Fibroblast of skin of right biceps (primary cell): ENCODE data around the gene ABHD16A.

Experiments
- DNase-seq: peaks from one replicate; pipeline ENCODE4 v3.0.0-alpha.2; 2013

The ABHD16A gene

DNA sequence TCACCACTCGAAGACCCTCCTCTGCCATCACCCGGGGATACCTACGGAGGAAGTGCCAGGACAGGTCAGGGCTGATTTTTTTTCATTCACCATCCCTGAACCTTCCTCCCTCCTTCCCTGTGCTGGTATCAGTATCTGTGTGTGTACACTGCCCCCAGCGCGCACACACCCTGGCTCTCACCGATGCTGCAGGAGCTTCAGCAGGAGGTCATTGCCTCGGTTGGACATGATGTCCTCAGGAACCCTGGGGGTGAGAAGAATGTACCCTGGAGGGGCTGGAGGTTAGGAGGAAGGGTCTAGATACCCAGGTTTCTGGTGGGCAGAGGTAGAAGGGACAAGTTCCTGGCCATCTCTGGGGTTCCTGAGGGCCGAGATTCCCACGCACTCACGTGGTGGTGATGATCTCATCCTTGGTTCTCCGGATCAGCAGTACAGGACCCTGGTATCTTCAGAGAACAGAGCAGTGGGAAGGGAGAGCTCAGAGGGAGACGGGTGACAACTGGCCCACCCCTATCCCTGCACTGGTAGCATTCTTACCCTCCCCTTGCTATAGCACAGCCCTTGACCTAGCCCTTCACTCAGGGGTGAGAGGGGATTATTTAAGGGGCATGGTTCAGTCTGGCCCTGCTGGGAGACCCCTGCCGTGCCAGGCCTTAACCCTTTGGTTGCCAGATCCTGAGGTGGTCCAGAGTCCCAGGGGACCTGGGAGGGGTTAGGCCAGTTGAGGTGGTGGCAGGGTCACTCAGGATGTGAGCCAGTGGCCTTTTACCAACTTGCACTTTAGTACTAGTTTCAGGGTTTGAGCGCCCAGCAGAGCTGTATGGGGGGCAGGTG, 15.0 kb downstream of the ABHD16A start:
- no peak for DNase-seq

DNA sequence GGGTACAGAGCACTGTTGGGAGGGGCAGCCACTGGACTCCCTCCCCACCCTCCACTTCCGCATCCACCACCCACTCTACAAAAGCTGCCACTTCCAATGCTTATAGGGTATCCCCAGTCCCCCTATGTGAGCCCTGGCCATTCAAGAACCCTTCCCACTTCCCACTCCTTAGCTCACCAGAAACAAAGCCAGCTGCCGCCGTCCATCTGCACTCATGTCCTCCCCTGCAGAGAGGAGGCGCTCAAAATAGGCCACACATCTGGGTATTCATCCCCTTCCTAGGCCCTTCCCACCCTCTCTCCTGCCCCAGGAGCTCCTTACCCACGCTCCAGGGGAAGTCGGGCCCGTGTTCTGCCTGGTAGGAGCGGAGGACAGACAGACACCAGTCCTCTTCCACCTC, 15.8 kb downstream of the ABHD16A start:
- DNase-seq = no peak

DNA sequence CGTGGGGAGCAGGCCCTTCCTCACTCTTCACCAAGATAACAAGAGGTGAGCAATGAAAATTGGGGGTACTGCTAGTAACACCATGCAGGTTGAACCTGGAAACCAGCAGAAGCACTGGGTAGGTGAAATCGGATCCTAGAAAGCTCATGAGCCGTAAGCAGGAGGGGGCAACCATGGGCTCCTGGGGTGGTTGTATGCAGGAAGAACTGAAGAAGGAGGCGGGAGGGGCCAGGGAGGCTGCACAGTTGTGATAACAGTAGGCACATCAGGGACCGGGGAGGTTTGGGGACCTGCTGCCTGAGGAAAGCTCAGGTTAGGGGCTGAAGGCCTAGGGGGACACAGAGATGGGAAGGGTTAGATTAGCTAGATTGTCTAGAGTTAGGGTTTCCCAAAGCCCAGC, 16.6 kb downstream of the ABHD16A start:
- DNase-seq = no peak

DNA sequence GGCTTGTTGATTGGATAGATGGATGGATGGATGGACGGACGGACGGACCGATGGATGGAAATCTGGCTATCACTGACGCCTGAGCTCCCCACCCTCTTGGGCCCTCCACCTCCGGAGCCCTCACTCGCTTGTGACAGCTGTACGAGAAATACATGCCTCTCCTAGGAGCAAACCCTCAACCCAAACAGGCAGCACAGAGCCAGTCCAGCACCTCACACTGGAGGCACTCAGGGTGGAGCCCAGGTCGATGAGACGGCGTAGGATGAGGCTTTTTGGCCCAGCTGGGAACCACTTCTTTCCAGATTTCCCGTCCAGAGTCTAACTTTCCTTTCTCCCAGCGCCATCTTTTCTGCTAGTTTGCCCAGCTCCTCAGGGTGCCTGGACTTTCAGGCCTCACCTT, 19.5 kb downstream of the ABHD16A start:
- DNase-seq = no peak

DNA sequence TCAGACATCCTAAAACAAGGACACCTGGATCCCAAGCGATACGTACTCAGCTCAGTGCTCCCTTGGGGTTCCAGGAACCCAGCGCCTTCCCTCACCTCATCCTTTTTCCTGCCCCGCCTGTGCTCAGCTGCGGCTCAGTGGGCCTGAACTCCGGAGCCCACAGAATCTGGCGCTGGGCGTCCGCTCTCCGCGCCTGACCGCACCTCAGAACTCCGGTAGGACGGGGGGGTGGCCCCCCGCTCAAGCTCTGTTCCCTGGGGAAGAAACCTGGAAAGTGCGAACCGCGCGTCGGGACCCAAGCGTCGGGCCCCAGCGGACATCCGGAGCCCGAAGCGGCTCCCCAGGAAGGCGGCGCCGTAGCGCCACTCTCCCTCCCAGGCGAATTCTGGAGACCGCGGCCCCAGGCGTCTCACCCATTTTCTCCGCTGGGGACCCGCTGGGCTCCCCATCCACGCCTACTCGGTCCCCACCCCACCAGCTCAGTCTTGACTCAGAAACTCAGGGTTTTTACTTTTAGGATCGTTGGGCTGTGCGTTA, 21.9 kb downstream of the ABHD16A start:
- DNase-seq = peak; percentile 46

DNA sequence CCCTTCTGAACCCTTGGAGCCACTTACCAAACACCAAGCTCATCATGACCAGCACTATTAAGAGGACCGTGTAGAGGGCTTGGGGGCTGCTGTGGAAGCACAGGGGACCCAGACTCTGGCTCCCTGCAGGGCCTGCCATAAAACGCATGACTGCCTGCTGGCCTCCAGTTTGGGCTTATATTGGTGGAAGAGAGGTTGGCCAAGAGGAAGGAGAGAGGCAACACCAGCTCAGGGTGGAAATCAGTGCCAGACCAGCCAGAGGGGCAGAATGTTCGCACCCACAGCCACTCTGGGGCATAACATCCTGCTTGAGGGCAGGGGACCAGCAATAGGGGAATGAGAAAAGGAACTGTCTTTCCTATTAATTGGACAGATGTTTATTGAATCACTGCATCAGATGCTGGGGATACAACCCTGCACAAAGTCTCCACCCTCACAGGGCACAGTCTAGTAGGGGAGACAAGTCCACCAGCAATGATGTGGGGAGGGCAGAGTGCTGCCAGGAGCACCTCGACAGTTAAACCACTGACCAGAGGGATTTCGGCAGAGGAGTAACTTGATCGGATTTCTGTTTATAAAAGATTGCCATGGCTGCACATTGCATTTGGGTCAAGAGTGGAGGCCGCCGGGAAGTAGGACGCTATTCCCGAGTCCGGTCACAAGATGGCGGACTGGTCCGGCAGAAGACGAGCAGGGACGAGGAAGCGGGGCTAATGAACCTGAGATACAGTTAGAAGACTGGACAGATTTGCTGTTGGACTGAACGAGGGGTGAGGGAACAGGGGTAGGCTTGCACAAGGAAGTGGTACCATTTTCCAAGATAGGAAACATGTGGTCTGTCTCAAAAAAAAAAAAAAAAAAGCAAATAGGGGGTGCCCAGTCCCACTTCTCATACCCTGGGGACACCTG, 22.6 kb downstream of the ABHD16A start, which contains the start of gene LY6G5C:
LY6G5C (minus strand) TSS at position 842 of the 909 bp plus-strand sequence; CDS start at position 148, 694 bp downstream.
- peak; percentile 81 for DNase-seq

DNA sequence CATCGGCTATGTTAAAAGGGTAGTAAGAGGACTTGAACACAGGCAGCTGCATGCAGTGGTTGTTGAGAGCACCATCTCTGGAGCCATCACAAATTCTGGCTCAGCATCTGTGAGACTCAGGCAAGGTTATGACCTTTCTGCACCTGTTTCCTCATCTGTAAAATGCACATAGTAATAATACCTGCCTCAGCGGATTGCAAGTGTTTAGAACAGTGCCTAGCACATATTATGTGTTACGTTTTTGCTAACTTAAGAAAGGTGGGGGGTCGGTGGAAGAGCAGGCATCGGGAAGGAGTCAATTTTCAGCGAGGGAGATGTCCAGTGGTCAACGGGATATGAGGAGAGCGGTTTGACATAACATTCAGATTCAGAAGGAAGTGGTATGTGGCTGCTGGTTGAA, 25.2 kb downstream of the ABHD16A start:
- DNase-seq = no peak

DNA sequence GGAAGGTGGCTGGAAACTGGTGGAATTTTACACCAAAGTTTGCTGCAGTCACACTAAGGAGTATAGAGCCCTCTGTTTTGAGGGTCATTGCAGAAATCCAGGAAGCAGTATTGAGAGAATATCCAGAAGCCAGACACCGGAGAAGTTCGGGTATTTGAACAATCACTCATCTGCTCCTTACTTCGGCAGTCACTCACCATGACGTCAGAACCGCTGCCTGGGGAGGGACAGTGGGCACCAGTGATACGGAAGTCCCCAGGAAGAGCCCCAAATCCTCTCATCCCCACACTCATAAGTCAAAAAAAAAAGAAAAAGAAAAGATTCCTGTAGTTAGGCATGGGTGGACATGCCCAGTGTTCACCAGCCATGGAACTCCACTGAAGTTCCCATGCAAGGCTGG, 26.2 kb downstream of the ABHD16A start:
- DNase-seq = no peak

DNA sequence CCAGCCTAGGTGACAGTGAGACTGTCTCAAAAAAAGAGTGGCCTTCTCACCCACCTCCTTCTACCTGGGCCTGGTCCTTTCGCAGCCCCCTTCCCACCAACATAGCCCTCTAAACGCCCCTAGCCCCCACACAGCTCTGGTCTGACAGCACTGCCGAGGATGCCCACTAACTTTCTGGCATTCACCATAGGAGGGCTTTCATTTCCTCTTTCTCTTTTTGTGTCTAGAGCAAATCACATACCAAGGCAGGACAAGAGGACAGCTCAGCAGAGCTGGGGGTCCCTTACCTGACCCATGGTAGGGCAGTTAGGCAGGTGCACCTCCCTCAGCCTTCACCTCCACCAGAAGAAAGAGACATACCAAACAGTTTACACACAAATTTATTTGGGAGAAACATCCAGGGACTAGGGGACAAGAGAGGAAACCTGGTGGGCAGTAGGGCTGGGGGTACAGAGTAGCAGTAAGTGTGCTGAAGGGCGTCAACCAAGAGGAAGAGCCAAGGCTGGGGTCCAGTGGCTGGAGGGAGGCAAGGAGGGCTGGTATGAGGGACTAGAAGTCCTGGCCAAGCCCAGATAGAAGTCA, 26.7 kb downstream of the ABHD16A start:
- no peak for DNase-seq

DNA sequence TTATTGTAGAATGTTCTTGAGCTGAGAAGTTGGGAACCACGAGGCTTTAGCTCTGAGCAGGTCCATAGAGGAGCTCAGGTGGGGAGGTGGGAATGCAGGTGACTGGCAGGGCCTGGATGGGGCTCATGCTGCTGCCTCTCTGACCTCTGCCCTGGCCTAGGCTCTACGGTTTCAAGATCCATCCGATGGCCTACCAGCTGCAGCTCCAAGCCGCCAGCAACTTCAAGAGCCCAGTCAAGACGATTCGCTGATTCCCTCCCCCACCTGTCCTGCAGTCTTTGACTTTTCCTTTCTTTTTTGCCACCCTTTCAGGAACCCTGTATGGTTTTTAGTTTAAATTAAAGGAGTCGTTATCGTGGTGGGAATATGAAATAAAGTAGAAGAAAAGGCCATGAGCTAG, 33.4 kb downstream of the ABHD16A start, which contains the start of gene LY6G5B:
LY6G5B (plus strand) TSS at position 301 of the 400 bp plus-strand sequence. CDS start 975 bp downstream, outside the sequence.
- no peak for DNase-seq

DNA sequence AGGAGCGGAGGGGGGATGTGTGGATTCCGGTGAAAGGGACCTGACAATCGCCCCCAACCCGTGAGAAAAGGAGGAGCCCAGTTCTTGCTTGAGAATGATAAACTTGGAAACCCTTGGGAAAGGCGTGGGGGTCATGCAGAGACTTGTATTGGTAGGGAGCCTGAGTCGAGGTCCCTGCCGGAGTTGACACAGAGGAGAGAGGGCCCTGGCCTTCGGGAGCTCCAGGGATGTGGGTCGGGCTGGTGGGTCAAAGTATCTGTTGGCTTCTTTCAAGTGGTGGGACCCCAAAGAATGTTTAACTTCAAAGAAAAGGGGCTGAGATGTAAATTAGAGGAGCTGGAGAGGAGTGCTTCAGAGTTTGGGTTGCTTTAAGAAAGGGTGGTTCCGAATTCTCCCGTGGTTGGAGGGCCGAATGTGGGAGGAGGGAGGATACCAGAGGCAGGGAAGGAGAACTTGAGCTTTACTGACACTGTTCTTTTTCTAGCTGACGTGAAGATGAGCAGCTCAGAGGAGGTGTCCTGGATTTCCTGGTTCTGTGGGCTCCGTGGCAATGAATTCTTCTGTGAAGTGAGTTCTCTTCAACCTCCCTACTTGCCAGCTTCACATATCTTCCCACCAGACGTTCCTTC, 36.7 kb downstream of the ABHD16A start:
- no peak for DNase-seq

DNA sequence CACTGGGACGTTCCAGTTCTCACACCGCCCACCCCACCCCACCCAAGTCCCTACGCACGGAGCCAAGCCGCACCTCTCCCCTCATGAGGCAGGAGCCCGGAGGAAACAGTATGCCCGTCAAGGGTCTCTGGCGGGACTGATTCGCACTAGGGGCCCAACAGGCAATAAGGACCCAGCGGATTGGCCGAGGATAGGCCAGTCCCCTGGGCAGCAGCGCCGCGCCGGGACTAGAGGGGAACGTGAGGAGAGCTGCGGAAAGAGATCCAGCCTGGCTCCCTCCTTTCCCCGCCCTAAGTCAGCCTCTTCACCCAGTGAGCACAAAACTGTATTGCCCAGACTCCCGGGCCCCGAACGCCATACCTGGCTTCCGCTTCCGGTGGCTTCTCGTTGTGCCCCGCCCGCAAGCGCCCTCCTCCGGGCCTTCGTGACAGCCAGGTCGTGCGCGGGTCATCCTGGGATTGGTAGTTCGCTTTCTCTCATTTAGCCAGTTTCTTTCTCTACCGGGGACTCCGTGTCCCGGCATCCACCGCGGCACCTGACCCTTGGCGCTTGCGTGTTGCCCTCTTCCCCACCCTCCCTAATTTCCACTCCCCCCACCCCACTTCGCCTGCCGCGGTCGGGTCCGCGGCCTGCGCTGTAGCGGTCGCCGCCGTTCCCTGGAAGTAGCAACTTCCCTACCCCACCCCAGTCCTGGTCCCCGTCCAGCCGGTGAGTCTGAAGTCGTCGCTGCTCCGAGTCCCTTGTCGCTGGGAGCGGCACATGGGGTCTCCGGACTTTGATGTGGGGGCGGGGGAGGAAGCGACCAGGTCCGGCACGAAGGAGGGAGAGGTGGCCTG, 37.4 kb downstream of the ABHD16A start, which contains the start of gene CSNK2B:
CSNK2B (plus strand) TSS at position 580 of the 836 bp plus-strand sequence. CDS start 752 bp downstream, outside the sequence.
- peak; percentile 98 for DNase-seq

DNA sequence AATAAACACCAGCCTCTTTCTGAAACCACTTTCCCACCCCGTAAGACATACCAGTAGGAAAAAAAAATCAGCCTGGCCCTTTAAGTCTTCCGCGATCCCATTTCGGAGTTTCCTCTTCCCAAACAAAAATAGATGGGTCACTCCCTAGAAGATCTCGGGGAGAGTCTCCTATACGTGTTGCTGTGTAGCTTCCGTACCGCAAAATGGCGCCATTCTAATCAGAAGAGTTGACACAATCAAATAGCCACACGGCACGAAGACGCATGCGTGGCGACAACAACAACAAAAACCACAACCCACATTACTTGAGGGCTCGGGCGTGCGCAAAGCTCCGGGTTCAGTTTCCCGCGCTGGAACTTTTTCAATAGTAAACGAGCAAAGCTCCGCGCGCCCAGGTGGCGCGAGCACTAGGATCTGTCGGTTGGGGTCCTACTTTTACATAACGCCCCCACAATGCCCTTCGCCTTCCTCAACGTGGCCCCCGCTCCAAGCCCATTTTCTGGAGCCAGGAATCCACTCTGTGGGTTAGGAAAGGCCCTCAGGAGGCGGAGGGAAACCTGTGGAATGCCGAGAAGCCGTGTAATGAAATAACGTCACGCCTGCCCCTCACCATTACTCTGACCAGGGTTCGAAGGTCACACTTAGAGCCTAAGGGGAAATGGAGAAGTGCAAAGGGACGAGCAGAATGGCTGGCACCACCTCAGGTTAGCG, 38.2 kb downstream of the ABHD16A start, which contains the start of gene GPANK1:
GPANK1 (minus strand) TSS at position 208 of the 711 bp plus-strand sequence. CDS start 519 bp downstream, outside the sequence.
- peak; percentile 95 for DNase-seq

DNA sequence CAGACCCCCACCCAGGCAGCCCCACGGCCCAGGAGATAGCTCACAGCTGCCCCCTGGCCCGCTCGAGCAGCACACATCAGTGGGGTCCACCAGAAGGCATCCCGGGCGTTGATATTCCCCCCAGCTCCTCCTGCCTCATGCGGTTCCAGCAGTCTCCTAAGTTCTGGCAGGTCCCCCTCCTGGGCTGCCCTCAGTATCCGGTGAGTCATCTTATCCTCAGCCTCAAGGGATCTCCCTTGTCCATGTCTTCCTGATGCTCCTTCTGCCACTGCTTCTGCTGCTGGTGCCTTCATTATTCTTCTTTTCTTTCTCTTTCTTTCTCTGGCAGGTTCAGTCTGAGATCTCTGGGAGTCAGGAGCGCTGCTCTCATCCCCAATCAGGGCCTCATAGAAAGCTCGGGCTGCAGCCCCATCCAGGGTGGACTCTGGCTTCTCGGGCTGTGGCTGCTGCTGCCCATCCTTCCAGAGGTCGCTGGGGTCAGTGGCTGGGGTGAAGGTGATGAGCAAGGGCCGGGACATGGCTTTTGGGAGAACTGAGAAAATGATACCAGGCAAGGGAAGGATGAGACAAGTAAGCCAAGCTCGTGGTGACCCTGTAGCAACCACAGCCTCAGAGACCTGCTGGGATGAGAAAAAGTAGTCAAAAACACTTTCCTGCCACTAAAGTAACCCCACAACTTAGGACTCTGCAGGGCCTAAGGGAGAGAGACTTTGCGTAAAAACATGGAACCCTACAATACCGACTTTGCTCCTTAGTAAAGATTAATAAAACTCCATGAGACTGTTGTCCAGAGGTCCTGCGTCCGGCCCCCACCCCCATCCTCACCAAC, 38.9 kb downstream of the ABHD16A start:
- peak; percentile 87 for DNase-seq

DNA sequence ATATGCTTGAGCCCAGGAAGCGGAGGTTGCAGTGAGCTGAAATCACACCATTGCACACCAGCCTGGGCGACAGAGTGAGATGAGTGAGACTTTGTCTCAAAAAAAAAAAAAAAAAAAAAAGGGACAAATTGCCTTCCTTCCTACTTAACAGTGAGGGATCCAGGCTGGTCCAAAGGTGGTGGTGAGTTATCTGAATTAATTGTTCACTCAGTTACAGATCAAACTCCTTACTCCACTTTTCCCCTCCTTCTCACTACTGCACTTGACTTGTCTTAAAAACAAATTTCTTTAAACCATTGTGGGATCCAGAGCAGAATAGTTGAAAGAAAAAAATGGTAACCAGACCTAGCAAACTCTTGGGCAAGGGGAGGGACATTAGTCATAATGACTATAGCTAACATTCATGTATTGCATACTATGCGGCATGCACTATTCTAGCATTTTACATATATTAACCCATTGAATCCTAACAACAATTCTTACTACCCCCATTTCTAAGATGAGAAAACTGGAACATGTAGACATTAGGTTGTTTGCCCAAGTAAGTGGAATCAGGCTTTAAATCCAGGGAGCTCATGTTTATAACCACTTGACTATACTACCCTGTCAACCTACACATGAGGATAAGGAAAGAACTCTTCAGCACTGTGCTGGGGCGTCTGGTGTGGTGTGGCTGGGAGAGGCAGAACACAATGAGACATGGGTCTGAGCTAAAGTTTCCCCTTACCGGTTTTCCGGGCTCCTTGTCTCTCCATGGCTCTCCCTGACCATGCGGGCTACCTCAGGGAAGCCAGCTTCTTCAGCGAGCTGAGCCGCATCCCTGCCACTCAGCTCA, 39.8 kb downstream of the ABHD16A start:
- DNase-seq = peak; percentile 59

DNA sequence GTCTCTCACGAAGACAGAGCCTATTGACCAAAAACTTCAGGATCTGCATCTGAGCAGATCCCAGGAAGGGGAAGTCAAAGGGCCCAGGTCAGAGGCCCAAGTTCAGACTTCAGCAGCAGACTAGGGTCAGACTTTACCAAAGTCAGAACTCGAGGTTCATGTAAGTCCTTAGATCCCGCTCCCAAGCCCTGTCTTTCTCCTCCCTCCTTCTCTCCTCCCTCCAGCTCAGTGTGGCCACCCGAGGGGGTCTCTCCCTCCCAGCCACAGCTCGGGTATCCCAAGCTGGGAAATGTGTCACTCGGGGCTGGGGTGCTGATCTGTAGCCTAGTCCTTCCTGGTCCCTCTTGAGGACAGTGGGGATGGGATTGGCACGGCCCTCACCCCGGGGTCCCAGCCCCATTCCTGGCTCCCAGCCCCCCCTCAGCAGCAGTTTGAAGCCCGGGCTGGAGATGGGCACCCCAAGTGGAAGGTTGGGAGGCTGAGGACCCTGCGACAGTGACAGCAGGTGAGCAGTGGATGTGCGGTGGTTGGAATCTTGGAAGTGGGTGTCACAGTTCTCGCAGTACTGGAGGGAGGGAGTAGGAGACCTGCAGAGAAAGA, 40.9 kb downstream of the ABHD16A start:
- no peak for DNase-seq

DNA sequence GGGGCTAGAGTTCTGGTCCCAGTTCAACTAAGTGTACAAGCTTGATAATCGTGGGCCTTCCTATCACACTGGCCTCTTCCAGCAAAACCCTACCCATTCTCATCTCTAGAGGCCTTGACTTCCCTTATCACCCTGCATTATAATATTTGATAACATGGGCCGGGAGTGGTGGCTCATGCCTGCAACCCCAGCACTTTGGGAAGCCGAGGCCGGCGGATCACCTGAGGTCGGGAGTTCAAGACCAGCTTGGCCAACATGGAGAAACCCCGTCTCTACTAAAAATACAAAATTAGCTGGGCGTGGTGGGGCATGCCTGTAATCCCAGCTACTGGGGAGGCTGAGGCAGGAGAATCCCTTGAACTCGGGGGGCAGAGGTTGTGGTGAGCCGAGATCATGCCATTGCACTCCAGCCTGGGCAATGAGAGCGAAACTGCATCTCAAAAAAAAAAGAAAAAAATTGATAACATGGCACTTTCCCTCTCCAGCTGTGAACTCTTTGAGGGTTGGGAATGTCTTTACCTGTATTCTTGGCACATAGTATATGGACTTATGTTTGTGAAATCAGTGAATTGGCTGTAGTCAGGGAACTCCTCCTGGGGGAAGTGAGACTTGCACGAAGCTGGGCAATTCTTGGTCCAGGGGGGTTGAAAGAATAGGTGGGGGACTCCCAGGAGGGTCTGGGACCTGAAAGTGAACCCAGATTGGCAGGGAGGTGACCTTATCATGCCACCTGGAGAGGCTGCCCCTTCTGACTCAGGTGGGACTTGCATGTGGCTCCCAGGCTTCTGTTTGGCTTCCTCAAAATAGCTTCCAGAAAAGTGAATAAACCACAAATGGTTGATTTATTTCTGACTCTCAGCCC, 41.6 kb downstream of the ABHD16A start:
- DNase-seq = no peak
